Measurements from ENCODE around the gene AKR7A3.

AKR7A3 gene

DNA sequence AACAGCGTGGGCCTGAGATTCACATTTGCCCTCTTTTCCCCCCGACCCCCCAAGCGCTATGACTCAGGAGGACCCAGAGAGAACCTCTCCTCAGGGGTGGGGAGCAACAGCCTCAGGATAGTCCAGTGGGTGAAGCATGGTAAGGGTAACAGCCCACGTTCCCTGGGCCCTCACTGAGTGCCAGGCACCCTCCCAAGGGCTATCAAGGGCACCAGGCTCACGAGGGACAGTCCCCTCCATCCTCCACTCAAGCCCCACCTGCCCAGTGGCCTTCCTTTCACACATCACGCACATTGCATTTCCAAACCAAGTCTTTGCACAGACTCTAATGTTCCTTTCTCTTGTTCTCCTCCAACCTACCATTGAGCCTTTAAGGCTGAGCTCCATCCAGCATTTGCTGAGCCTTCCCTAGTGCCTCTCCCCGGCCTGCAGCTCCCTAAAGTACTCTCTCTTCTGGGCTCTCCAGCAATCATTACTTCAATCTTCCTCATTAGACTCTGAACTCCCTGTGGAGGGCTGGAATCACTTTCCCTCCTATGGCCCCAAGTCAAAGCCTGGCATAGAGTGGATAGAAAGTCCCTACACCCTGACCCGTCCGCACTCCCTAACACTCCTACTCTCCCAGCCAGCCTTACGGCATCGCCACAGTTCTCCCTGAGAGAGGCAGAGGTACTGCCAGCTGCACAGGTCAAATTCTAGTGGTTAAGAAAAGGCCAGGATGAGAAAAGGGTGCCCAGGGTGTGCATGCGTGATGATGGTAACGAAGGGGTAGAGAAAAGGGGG is 22.3 kb upstream of the AKR7A3 start:
- H2BK12ac ChIP-seq (ENCODE audit: low read length) = no peak overlapping the region

DNA sequence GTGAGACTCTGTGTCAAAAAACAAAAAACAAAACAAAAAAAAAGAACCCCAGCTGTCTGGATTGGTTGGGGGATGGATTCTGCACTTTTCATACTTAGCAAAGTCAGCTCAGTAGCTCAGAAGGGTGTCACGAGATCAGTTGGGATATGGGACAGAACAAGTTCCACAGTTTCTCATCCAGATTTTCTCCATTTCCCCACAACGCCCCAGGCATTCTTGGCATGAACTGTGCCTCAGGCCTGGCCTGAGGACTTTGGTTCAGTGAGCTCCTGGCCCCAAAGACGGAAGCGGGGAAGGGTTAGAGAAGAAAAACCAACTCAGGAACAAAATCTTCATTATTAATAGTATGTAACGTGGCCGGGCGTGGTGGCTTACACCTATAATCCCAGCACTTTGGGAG is 21.5 kb upstream of the AKR7A3 start:
- Histone ChIP-seq H3K23ac (ENCODE audit: low read length) (no peak overlapping the region), H4K12ac (ENCODE audit: low read depth, low read length) (no peak overlapping the region), H2AK5ac (ENCODE audit: low read length) (no peak overlapping the region), H2BK12ac (ENCODE audit: low read length) (no peak overlapping the region), H2BK120ac (ENCODE audit: insufficient read depth, low read length, poor library complexity) (no peak overlapping the region), H3K4me1 (ENCODE audit: control insufficient read depth in 1 of 2, insufficient read depth in 2 of 2, low read length in 2 of 2) (peaks cover 25 to 26% of the 10 kb centered on the region in 2 experiments), H3K79me1 (ENCODE audit: low read length) (peaks cover 16% of the 10 kb centered on the region), H3K18ac (ENCODE audit: low read length) (no peak overlapping the region), H3K4me2 (ENCODE audit: low read length) (no peak overlapping the region), H4K8ac (ENCODE audit: low read depth, low read length) (no peak overlapping the region), H3K27ac (ENCODE audit: low read depth, low read length) (no peak overlapping the region), H3K9me3 (ENCODE audit: insufficient read depth, low read depth, low read length) (peaks cover 3% of the 10 kb centered on the region), H3K79me2 (ENCODE audit: control insufficient read depth, insufficient read depth, low read length, poor library complexity) (peaks cover 15% of the 10 kb centered on the region), H3K9ac (ENCODE audit: low read length) (no peak overlapping the region), H3K27me3 (ENCODE audit: insufficient read depth, low read length) (no peaks in the 10 kb centered on the region), H2AFZ (ENCODE audit: insufficient read depth, low read length, poor library complexity) (no peak overlapping the region), H3K36me3 (ENCODE audit: control insufficient read depth in 1 of 2, insufficient read depth in 2 of 2, low read length in 2 of 2) (peaks cover 34 to 38% of the 10 kb centered on the region in 2 experiments), H3K14ac (ENCODE audit: low read length) (no peak overlapping the region), H2BK5ac (ENCODE audit: low read depth, low read length, poor library complexity) (no peak overlapping the region), H4K91ac (ENCODE audit: low read depth, low read length) (no peak overlapping the region), H3K4ac (ENCODE audit: low read depth, low read length) (no peak overlapping the region), H3K4me3 (ENCODE audit: low read depth, low read length) (no peak overlapping the region)
- no CpG with 5 or more reads among the region's 7 CpGs for WGBS (ENCODE audit: extremely low coverage, insufficient coverage, insufficient read length)
- peak; percentile 82 to 99 for DNase-seq

More for the DNA sequence above, 22.3 kb upstream of the AKR7A3 start:
- H2AK5ac ChIP-seq (ENCODE audit: low read length) = peak overlapping the region; percentile 65
- H4K12ac ChIP-seq (ENCODE audit: low read depth, low read length) = no peak overlapping the region
- no peak overlapping the region for H2BK5ac ChIP-seq (ENCODE audit: low read depth, low read length, poor library complexity)
- H4K8ac ChIP-seq (ENCODE audit: low read depth, low read length) = no peak overlapping the region
- H3K36me3 ChIP-seq (ENCODE audit: control insufficient read depth in 1 of 2, insufficient read depth in 2 of 2, low read length in 2 of 2) = peaks cover 29 to 32% of the 10 kb centered on the region in 2 experiments
- DNase-seq = peak in 1 of 2 donors; percentile 23
- no CpG with 5 or more reads among the region's 13 CpGs for WGBS (ENCODE audit: extremely low coverage, insufficient coverage, insufficient read length)
- H3K27me3 ChIP-seq (ENCODE audit: insufficient read depth, low read length) = no peaks in the 10 kb centered on the region
- H2AFZ ChIP-seq (ENCODE audit: insufficient read depth, low read length, poor library complexity) = no peak overlapping the region
- peaks cover 15% of the 10 kb centered on the region for H3K79me2 ChIP-seq (ENCODE audit: control insufficient read depth, insufficient read depth, low read length, poor library complexity)
- H3K18ac ChIP-seq (ENCODE audit: low read length) = peak overlapping the region; percentile 89
- peak overlapping the region; percentile 94 for H3K9ac ChIP-seq (ENCODE audit: low read length)
- peak overlapping the region; percentile 50 for H3K4ac ChIP-seq (ENCODE audit: low read depth, low read length)
- H3K27ac ChIP-seq (ENCODE audit: low read depth, low read length) = no peak overlapping the region
- H3K4me2 ChIP-seq (ENCODE audit: low read length) = peak overlapping the region; percentile 76
- H3K14ac ChIP-seq (ENCODE audit: low read length) = peak overlapping the region; percentile 89
- H2BK120ac ChIP-seq (ENCODE audit: insufficient read depth, low read length, poor library complexity) = no peak overlapping the region
- H4K91ac ChIP-seq (ENCODE audit: low read depth, low read length) = peak overlapping the region; percentile 67
- peak overlapping the region; percentile 96 for H3K4me3 ChIP-seq (ENCODE audit: low read depth, low read length)
- H3K23ac ChIP-seq (ENCODE audit: low read length) = no peak overlapping the region
- peaks cover 16% of the 10 kb centered on the region for H3K79me1 ChIP-seq (ENCODE audit: low read length)
- peaks cover 2% of the 10 kb centered on the region for H3K9me3 ChIP-seq (ENCODE audit: insufficient read depth, low read depth, low read length)
- H3K4me1 ChIP-seq (ENCODE audit: control insufficient read depth in 1 of 2, insufficient read depth in 2 of 2, low read length in 2 of 2) = peaks cover 30 to 34% of the 10 kb centered on the region in 2 experiments

DNA sequence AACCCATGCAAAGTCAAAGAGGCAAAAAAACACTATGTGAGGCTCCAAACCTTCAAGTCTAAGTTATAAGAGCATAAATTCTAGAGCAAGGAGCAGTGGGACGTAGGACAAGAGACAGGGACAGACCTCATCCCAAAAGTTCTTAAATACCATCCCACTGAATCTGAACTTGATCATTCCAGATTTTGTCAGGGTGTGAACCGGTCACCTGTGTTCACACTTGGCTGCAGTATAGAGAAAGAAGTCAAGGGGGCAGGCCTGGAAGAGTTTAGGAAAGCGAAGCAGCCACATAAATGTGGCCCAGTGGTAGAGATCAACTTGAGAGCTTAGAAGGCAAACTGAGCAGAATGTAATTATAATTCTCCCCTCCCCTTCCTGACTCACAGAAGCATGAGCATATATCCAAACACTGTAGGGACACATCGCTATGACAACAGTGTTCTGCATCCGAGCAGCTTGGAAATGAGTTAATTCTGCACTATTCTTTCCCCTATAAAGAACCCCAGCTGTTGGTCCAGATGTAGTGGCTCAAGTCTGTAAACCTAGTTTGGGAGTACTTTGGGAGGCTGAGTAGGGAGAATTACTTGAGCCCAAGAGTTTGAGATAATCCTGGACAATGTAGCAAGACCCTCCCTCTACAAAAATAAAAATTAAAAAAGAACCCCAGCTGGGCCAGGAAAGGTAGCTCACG is 20.7 kb upstream of the AKR7A3 start:
- Histone ChIP-seq H3K4me2 (ENCODE audit: low read length) (no peak overlapping the region), H3K14ac (ENCODE audit: low read length) (no peak overlapping the region), H3K9me3 (ENCODE audit: insufficient read depth, low read depth, low read length) (peaks cover 3% of the 10 kb centered on the region), H3K4me3 (ENCODE audit: low read depth, low read length) (no peak overlapping the region), H3K4ac (ENCODE audit: low read depth, low read length) (no peak overlapping the region), H2AFZ (ENCODE audit: insufficient read depth, low read length, poor library complexity) (no peak overlapping the region), H3K9ac (ENCODE audit: low read length) (no peak overlapping the region), H3K4me1 (ENCODE audit: control insufficient read depth in 1 of 2, insufficient read depth in 2 of 2, low read length in 2 of 2) (peaks cover 21 to 23% of the 10 kb centered on the region in 2 experiments), H3K36me3 (ENCODE audit: control insufficient read depth in 1 of 2, insufficient read depth in 2 of 2, low read length in 2 of 2) (peaks cover 35 to 45% of the 10 kb centered on the region in 2 experiments), H4K91ac (ENCODE audit: low read depth, low read length) (no peak overlapping the region), H4K12ac (ENCODE audit: low read depth, low read length) (no peak overlapping the region), H3K27me3 (ENCODE audit: insufficient read depth, low read length) (no peaks in the 10 kb centered on the region), H4K8ac (ENCODE audit: low read depth, low read length) (no peak overlapping the region), H2AK5ac (ENCODE audit: low read length) (no peak overlapping the region), H2BK120ac (ENCODE audit: insufficient read depth, low read length, poor library complexity) (no peak overlapping the region), H2BK12ac (ENCODE audit: low read length) (no peak overlapping the region), H3K18ac (ENCODE audit: low read length) (no peak overlapping the region), H3K23ac (ENCODE audit: low read length) (no peak overlapping the region), H3K79me1 (ENCODE audit: low read length) (peaks cover 16% of the 10 kb centered on the region), H2BK5ac (ENCODE audit: low read depth, low read length, poor library complexity) (no peak overlapping the region), H3K27ac (ENCODE audit: low read depth, low read length) (no peak overlapping the region), H3K79me2 (ENCODE audit: control insufficient read depth, insufficient read depth, low read length, poor library complexity) (peaks cover 15% of the 10 kb centered on the region)
- peak in 1 of 2 donors; percentile 23 for DNase-seq
- no CpG with 5 or more reads among the region's 6 CpGs for WGBS (ENCODE audit: extremely low coverage, insufficient coverage, insufficient read length)

DNA sequence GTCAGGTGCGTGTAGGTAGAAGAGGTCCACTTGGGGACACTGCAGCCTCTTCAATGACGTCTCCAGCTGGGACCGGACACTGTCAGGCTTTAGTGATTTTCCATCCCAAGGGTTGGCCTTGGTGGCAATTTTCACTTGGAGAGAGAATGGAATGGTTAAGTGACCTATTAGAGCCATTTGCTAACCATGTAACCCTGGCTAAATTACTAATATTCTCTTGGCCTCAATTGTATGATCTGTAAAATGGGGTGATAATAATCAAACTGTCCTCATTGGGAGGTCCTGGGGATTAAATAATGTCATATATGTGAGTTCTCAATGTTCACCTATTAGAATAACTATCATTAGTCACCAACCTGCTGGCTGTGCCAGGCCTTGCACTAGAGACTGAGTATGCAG is 19.9 kb upstream of the AKR7A3 start:
- Histone ChIP-seq H3K79me1 (ENCODE audit: low read length) (peaks cover 16% of the 10 kb centered on the region), H3K36me3 (ENCODE audit: control insufficient read depth in 1 of 2, insufficient read depth in 2 of 2, low read length in 2 of 2) (peaks cover 37 to 48% of the 10 kb centered on the region in 2 experiments), H3K9ac (ENCODE audit: low read length) (no peak overlapping the region), H3K27ac (ENCODE audit: low read depth, low read length) (no peak overlapping the region), H4K12ac (ENCODE audit: low read depth, low read length) (no peak overlapping the region), H3K4me2 (ENCODE audit: low read length) (no peak overlapping the region), H3K9me3 (ENCODE audit: insufficient read depth, low read depth, low read length) (peaks cover 3% of the 10 kb centered on the region), H3K79me2 (ENCODE audit: control insufficient read depth, insufficient read depth, low read length, poor library complexity) (peaks cover 15% of the 10 kb centered on the region), H2BK120ac (ENCODE audit: insufficient read depth, low read length, poor library complexity) (no peak overlapping the region), H4K8ac (ENCODE audit: low read depth, low read length) (no peak overlapping the region), H3K4me3 (ENCODE audit: low read depth, low read length) (no peak overlapping the region), H3K4me1 (ENCODE audit: control insufficient read depth in 1 of 2, insufficient read depth in 2 of 2, low read length in 2 of 2) (peaks cover 15 to 16% of the 10 kb centered on the region in 2 experiments), H2AFZ (ENCODE audit: insufficient read depth, low read length, poor library complexity) (no peak overlapping the region), H2BK12ac (ENCODE audit: low read length) (no peak overlapping the region), H2AK5ac (ENCODE audit: low read length) (no peak overlapping the region), H3K14ac (ENCODE audit: low read length) (no peak overlapping the region), H4K91ac (ENCODE audit: low read depth, low read length) (no peak overlapping the region), H3K23ac (ENCODE audit: low read length) (no peak overlapping the region), H3K4ac (ENCODE audit: low read depth, low read length) (no peak overlapping the region), H3K18ac (ENCODE audit: low read length) (no peak overlapping the region), H3K27me3 (ENCODE audit: insufficient read depth, low read length) (no peaks in the 10 kb centered on the region), H2BK5ac (ENCODE audit: low read depth, low read length, poor library complexity) (no peak overlapping the region)
- DNase-seq = no peak
- WGBS (ENCODE audit: extremely low coverage, insufficient coverage, insufficient read length) = no CpG with 5 or more reads among the region's 3 CpGs
